ENCODE data around the gene ZFP57.

Gene ZFP57

GRCh38 chr6:29655658-29656057, 25.3 kb downstream of the ZFP57 start:
- no peak for DNase-seq (ENCODE audit: low read depth in 2 of 2)

GRCh38 chr6:29653452-29654038, 27.4 kb downstream of the ZFP57 start:
- peak; percentile 9 to 29 for DNase-seq (ENCODE audit: low read depth in 2 of 2)

- DNase-seq (ENCODE audit: low read depth in 2 of 2): no peak
Observed at GRCh38 chr6:29652198-29652584, 28.8 kb downstream of the ZFP57 start.

- DNase-seq (ENCODE audit: low read depth in 2 of 2): no peak
Observed at GRCh38 chr6:29651413-29652197, 29.3 kb downstream of the ZFP57 start.

- peak; percentile 98 for DNase-seq (ENCODE audit: low read depth in 2 of 2)
Observed at GRCh38 chr6:29649701-29650673, 31.0 kb downstream of the ZFP57 start.

GRCh38 chr6:29647927-29648642, 32.9 kb downstream of the ZFP57 start:
- DNase-seq (ENCODE audit: low read depth in 2 of 2): no peak

- no peak for DNase-seq (ENCODE audit: low read depth in 2 of 2)
Observed at GRCh38 chr6:29641430-29642148, 39.4 kb downstream of the ZFP57 start.

GRCh38 chr6:29637247-29637646, 43.7 kb downstream of the ZFP57 start:
- DNase-seq (ENCODE audit: low read depth in 2 of 2): no peak

GRCh38 chr6:29633534-29633905, 47.4 kb downstream of the ZFP57 start:
- no peak for DNase-seq (ENCODE audit: low read depth in 2 of 2)

- peak; percentile 58 to 72 for DNase-seq (ENCODE audit: low read depth in 2 of 2)
Observed at GRCh38 chr6:29632789-29633533, 48.0 kb downstream of the ZFP57 start, which contains the start of gene GABBR1. Gene GABBR1, minus strand, starts transcription at chr6:29633183. Its CDS starts 798 bp downstream, at chr6:29632385.

- peak; percentile 24 to 27 for DNase-seq (ENCODE audit: low read depth in 2 of 2)
Observed at GRCh38 chr6:29631860-29632731, 48.9 kb downstream of the ZFP57 start.

GRCh38 chr6:29631209-29631810, 49.6 kb downstream of the ZFP57 start:
- DNase-seq (ENCODE audit: low read depth in 2 of 2): no peak

GRCh38 chr6:29630315-29630714, 50.6 kb downstream of the ZFP57 start:
- DNase-seq (ENCODE audit: low read depth in 2 of 2): no peak

GRCh38 chr6:29629571-29629970, 51.4 kb downstream of the ZFP57 start:
- DNase-seq (ENCODE audit: low read depth in 2 of 2): no peak

GRCh38 chr6:29628419-29629281, 52.3 kb downstream of the ZFP57 start:
- DNase-seq (ENCODE audit: low read depth in 2 of 2): peak; percentile 34 to 46

GRCh38 chr6:29627755-29628418, 53.1 kb downstream of the ZFP57 start:
- DNase-seq (ENCODE audit: low read depth in 2 of 2): peak; percentile 23 to 34
